ENCODE measurements around the gene TMEM116.
A peak's percentile ranks its signal among the peaks of the same experiment; 100 is the strongest.
"Not testable (repeated sequence)": the region's sequence is repeated elsewhere in the genome, so short reads cannot be mapped to it uniquely, and the experiment has no call there.

Gene TMEM116

GRCh38 chr12:111998015-111998414 is 14.9 kb downstream of the TMEM116 start:
- no peak for DNase-seq (ENCODE audit: low read depth in 2 of 2)
- TF ChIP-seq, protein P1, sequence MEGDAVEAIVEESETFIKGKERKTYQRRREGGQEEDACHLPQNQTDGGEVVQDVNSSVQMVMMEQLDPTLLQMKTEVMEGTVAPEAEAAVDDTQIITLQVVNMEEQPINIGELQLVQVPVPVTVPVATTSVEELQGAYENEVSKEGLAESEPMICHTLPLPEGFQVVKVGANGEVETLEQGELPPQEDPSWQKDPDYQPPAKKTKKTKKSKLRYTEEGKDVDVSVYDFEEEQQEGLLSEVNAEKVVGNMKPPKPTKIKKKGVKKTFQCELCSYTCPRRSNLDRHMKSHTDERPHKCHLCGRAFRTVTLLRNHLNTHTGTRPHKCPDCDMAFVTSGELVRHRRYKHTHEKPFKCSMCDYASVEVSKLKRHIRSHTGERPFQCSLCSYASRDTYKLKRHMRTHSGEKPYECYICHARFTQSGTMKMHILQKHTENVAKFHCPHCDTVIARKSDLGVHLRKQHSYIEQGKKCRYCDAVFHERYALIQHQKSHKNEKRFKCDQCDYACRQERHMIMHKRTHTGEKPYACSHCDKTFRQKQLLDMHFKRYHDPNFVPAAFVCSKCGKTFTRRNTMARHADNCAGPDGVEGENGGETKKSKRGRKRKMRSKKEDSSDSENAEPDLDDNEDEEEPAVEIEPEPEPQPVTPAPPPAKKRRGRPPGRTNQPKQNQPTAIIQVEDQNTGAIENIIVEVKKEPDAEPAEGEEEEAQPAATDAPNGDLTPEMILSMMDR (IDR thresholded peaks at IDR 0.05; ENCODE audit: low read depth, low read length) = no peak
- no peak overlapping the region for H3K4me3 ChIP-seq (replicated peaks in 1 of 2; ENCODE audit: low read depth in 2 of 2, low read length in 2 of 2)

DNA sequence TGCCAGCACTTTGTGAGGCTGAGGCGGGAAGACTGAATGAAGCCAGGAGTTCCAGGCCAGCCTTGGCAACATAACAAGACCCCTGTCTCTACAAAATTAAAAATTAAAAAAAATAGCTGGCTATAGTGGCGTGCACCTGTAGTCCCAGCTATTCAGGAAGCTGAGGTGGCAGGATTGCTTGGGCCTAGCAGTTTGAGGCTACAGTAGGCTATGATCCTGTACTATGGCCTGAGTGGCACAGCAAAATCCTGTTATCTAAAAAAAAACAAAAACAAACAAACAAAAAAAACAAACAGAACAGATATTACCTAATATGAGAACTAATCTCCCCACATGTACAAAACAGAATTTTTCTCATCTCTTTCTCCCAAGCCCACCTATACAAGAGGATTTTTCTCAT is 15.7 kb downstream of the TMEM116 start:
- TF ChIP-seq, protein P1 (IDR thresholded peaks at IDR 0.05; ENCODE audit: low read depth, low read length) = no peak
- no peak for DNase-seq (ENCODE audit: low read depth in 2 of 2)
- H3K4me3 ChIP-seq (replicated peaks in 1 of 2; ENCODE audit: low read depth in 2 of 2, low read length in 2 of 2) = no peak overlapping the region

GRCh38 chr12:111995782-111996480 is 17.0 kb downstream of the TMEM116 start:
- H3K4me3 ChIP-seq (replicated peaks in 1 of 2; ENCODE audit: low read depth in 2 of 2, low read length in 2 of 2) = no peak overlapping the region
- TF ChIP-seq, protein P1 (IDR thresholded peaks at IDR 0.05; ENCODE audit: low read depth, low read length) = no peak
- no peak for DNase-seq (ENCODE audit: low read depth in 2 of 2)

GRCh38 chr12:111994211-111995111 is 18.5 kb downstream of the TMEM116 start:
- peak in 1 of 2 donors; percentile 16 for DNase-seq (ENCODE audit: low read depth in 2 of 2)
- H3K4me3 ChIP-seq (replicated peaks in 1 of 2; ENCODE audit: low read depth in 2 of 2, low read length in 2 of 2) = not testable (repeated sequence)

GRCh38 chr12:111993292-111994150 is 19.4 kb downstream of the TMEM116 start:
- no peak overlapping the region for H3K4me3 ChIP-seq (replicated peaks in 1 of 2; ENCODE audit: low read depth in 2 of 2, low read length in 2 of 2)
- TF ChIP-seq, protein P1 (IDR thresholded peaks at IDR 0.05; ENCODE audit: low read depth, low read length) = no peak
- DNase-seq (ENCODE audit: low read depth in 2 of 2) = no peak

- no peak overlapping the region for H3K4me3 ChIP-seq (replicated peaks in 1 of 2; ENCODE audit: low read depth in 2 of 2, low read length in 2 of 2)
- TF ChIP-seq, protein P1 (IDR thresholded peaks at IDR 0.05; ENCODE audit: low read depth, low read length) = no peak
- DNase-seq (ENCODE audit: low read depth in 2 of 2) = no peak
Observed at GRCh38 chr12:111992464-111992863, 20.5 kb downstream of the TMEM116 start.

Data from cardiac fibroblast (primary cell).